C4-2B (cell line): ENCODE results near the gene FNDC3B.

ENCODE experiments used
- CTCF ChIP-seq: fragments of 450-650 bp; conservative IDR thresholded peaks from 2 replicates; pipeline ENCODE4 v1.5.1; 2017; ENCODE audit warnings: mild to moderate bottlenecking
- ZFX ChIP-seq: fragments of 450-650 bp; IDR thresholded peaks from 2 replicates; pipeline ENCODE4 v1.6.1; 2017

- TF ChIP-seq CTCF = no peak
- no peak for TF ChIP-seq ZFX
Observed at GRCh38 chr3:172190980-172191379, 151.6 kb downstream of the FNDC3B start.
